Glutamatergic neuron (in vitro differentiated cells): ENCODE data around the gene ATP8A2. TPM values are rescaled to one million over a fixed set of nuclear protein-coding genes. Genes with fewer than 3 reads are reported as not detected.

Source experiments
- DNase-seq: peaks from one replicate; pipeline ENCODE4 v3.0.0; 2022
- H3K27ac Mint-ChIP-seq: one replicate; pipeline ENCODE4 v1.8.0; 2020; ENCODE audit warnings: mild to moderate bottlenecking, mixed read lengths, inconsistent platforms; ENCODE audit not compliant: unreplicated experiment
- H3K27me3 Mint-ChIP-seq: one replicate; pipeline ENCODE4 v1.8.0; 2020; ENCODE audit warnings: mild to moderate bottlenecking, moderate library complexity, mixed read lengths, inconsistent platforms; ENCODE audit not compliant: unreplicated experiment
- H3K36me3 Mint-ChIP-seq: one replicate; pipeline ENCODE4 v1.8.0; 2020; ENCODE audit warnings: mild to moderate bottlenecking, mixed read lengths, inconsistent platforms; ENCODE audit not compliant: unreplicated experiment
- H3K4me1 Mint-ChIP-seq: one replicate; pipeline ENCODE4 v1.8.0; 2020; ENCODE audit warnings: mild to moderate bottlenecking, low read depth, mixed read lengths, inconsistent platforms; ENCODE audit not compliant: unreplicated experiment
- H3K4me3 Mint-ChIP-seq: one replicate; pipeline ENCODE4 v1.8.0; 2020; ENCODE audit warnings: mild to moderate bottlenecking, mixed read lengths, inconsistent platforms; ENCODE audit not compliant: unreplicated experiment
- H3K9me3 Mint-ChIP-seq: one replicate; pipeline ENCODE4 v1.8.0; 2020; ENCODE audit warnings: mild to moderate bottlenecking, moderate library complexity, mixed read lengths, inconsistent platforms; ENCODE audit not compliant: unreplicated experiment
- CTCF ChIP-seq: fragments of 200-600 bp; sonication (generic); IDR thresholded peaks from one replicate; pipeline ENCODE4 v1.5.0; 2021; ENCODE audit not compliant: partially characterized antibody, unreplicated experiment
- total RNA-seq: library from RNA; stranded (reverse); fragmentation: NEBNext Ultra II Directional; extraction: Animal tissue kit (Norgen Biotek cat#: 25700); gene quantifications from one replicate; pipeline ENCODE4 v1.2.1, GENCODE V29; 2021; ENCODE audit not compliant: unreplicated experiment

ATP8A2 gene
- total RNA-seq, 1 donor from 2014 or later, result 70.1 TPM

DNA sequence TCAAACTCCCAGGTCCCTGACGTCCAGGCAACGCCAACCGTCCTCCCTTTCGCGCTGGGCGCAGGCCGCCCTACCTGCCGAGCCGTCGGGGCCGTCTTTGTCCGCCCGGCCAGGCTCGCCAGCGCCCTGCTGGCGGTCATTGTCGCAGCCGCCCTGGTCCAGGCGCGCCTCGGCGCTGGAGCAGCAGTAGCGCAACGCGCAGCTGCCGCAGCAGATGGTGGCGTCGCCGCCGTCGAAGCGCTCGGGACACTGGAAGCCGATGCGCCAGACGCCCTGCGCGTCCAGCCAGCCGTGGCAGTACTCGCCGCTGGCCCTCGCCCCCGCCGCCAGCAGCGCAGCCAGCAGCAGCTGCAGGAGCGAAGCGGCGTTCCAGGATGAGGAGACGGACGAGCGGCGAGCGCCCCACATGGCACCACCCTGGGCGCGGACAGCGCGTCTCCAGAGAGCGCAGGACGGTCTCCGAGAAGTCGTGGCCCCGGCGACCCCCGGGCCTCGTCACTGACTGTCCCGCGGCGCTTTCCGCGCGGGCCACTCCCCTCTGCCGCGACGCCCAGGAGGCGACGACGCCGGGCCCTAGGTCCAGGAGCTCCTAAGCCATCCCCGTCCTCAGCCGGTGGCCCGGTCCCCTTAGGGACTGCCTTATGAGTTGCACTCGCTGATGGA, 678.9 kb downstream of the ATP8A2 start:
- Mint-ChIP-seq H3K36me3 (no peaks in the 10 kb centered on the region), H3K4me3 (peak overlapping the region; percentile 97), H3K9me3 (peaks cover 11% of the 10 kb centered on the region), H3K27ac (peak overlapping the region; percentile 90), H3K4me1 (peaks cover 28% of the 10 kb centered on the region), H3K27me3 (peaks cover 11% of the 10 kb centered on the region)
- peak; percentile 10 for TF ChIP-seq CTCF
- DNase-seq, result peak; percentile 89

GRCh38 chr13:26051231-26051656, 679.5 kb downstream of the ATP8A2 start:
- Mint-ChIP-seq H3K4me3 (peak overlapping the region; percentile 81), H3K4me1 (peaks cover 28% of the 10 kb centered on the region), H3K27ac (peak overlapping the region; percentile 78), H3K9me3 (peaks cover 11% of the 10 kb centered on the region), H3K27me3 (peaks cover 11% of the 10 kb centered on the region), H3K36me3 (no peaks in the 10 kb centered on the region)
- no peak for TF ChIP-seq CTCF
- DNase-seq, result peak; percentile 60

DNA sequence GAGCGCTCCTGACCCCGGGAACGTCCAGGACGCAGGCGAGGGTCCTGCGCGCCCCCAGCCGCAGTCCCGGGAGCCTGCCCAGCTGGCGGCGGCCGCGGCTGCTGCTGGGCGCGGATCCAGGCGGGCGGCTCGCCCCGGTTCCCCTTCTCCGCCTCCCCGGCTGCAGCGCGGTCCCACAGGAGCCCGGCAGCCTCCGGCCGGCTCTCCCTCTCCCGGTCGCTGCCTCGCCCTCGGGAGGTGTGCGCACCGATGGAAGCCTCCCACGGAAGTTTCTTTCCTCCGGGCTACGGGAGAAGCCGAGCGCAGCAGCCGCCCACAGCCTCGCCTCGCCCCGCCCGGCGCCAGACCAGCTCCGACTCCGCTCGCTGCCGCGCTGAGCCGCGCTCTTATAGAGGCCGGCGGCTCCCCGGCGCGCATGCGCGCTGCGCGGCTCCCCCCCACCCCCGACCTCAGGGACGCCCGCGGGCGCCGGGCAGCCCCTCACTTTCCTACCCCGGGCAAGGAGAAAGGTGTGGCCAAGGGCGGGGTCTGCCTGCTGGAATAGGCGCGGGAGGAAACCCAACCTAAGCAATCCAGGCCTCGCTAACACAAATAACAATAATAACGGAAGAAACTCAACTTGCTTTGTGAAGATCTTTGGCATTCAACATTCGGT, 680.0 kb downstream of the ATP8A2 start, which contains the start of gene SHISA2:
TSS of gene SHISA2 (minus strand) at position 360 of the 655 bp plus-strand sequence. CDS start 1,041 bp downstream, outside the sequence.
- DNase-seq, result peak; percentile 60
- TF ChIP-seq CTCF, result no peak
- Mint-ChIP-seq H3K4me3 (peak within 1 kb of the TSS; percentile 82), H3K27me3 (peaks cover 11% of the 10 kb centered on the region), H3K36me3 (no peaks in the 10 kb centered on the region), H3K4me1 (peaks cover 28% of the 10 kb centered on the region), H3K27ac (peak within 1 kb of the TSS; percentile 81), H3K9me3 (peaks cover 11% of the 10 kb centered on the region)

- no peaks in the 10 kb centered on the region for H3K36me3 Mint-ChIP-seq
- no peak for DNase-seq
- peaks cover 11% of the 10 kb centered on the region for H3K27me3 Mint-ChIP-seq
- H3K27ac Mint-ChIP-seq, result peak overlapping the region; percentile 81
- H3K4me3 Mint-ChIP-seq, result peak overlapping the region; percentile 82
- TF ChIP-seq CTCF, result no peak
- peaks cover 27% of the 10 kb centered on the region for H3K4me1 Mint-ChIP-seq
- peaks cover 11% of the 10 kb centered on the region for H3K9me3 Mint-ChIP-seq
Observed at GRCh38 chr13:26052337-26052736, 680.6 kb downstream of the ATP8A2 start.
